Endothelial cell of umbilical vein (primary cell): ENCODE measurements around the gene GIMAP2.

Experiments
- CTCF ChIP-seq, 2 donors: IDR thresholded peaks; 1 replicate in 1 of 2; 2 replicates in 1 of 2; pipeline ENCODE4 v1.5.1; 2011; ENCODE audit warnings: low read length in 2 of 2, mild to moderate bottlenecking in 2 of 2, moderate library complexity in 2 of 2, control low read depth in 1 of 2, inconsistent platforms in 1 of 2, low read depth in 1 of 2; ENCODE audit not compliant: insufficient read depth in 1 of 2; ENCODE audit errors: extremely low read depth in 1 of 2
- EZH2 ChIP-seq: IDR thresholded peaks from 2 replicates; pipeline ENCODE4 v1.6.1; 2012; ENCODE audit warnings: borderline replicate concordance, low read depth, mild to moderate bottlenecking, moderate library complexity, low read length, inconsistent platforms; ENCODE audit not compliant: severe bottlenecking
- POLR2AphosphoS5 ChIP-seq: IDR thresholded peaks from 2 replicates; pipeline ENCODE4 v1.6.1; 2012; ENCODE audit warnings: low read depth, mild to moderate bottlenecking, control low read depth, low read length, moderate library complexity; ENCODE audit not compliant: insufficient read depth

- TF ChIP-seq EZH2 (no peak), POLR2AphosphoS5 (no peak), CTCF (IDR thresholded peaks at IDR 0.05; ENCODE audit: extremely low read depth in 1 of 2, insufficient read depth in 1 of 2, low read depth in 1 of 2, low read length in 2 of 2) (no peak)
Measured at GRCh38 chr7:150736864-150737263, 51.4 kb downstream of the GIMAP2 start.
